PC-3 (cell line): ENCODE measurements around the gene ADAMTSL5. TPM values are rescaled to one million over a fixed set of nuclear protein-coding genes. Genes with fewer than 3 reads are reported as not detected.
"Not testable (repeated sequence)": the region's sequence is repeated elsewhere in the genome, so short reads cannot be mapped to it uniquely, and the experiment has no call there.

Source experiments
- ATAC-seq: fragments of 200-7000 bp; cut with Tn5 transposase; 2 replicates; pipeline ENCODE4 v1.9.1; 2020; ENCODE audit warnings: mild to moderate bottlenecking, moderate library complexity
- BruUV-seq: library from RNA; stranded (reverse); fragments of 400-500 nt; replicated peaks from 2 replicates; lab custom pipeline; 2021; lab: Mats Ljungman, UMichigan
- CTCF ChIA-PET: fragments of 300-600 bp; sonication (Branson Sonifier 250); formaldehyde crosslinking; loops from one replicate; lab custom pipeline; 2022; ENCODE audit warnings: antibody characterized with exemption; lab: Charles Lee
- POLR2A ChIA-PET: fragments of 300-600 bp; sonication (Branson Sonifier 250); formaldehyde crosslinking; loops from one replicate; lab custom pipeline; 2022; ENCODE audit warnings: antibody characterized with exemption; ENCODE audit not compliant: unreplicated experiment; lab: Charles Lee
- DNase-seq: peaks from one replicate; pipeline ENCODE4 v3.0.0-alpha.2; 2015
- H2AFZ ChIP-seq: fragments of 300-600 bp; sonication (generic); 2 replicates; pipeline ENCODE4 v1.6.0; 2016; ENCODE audit warnings: antibody characterized with exemption, low read length
- H3F3A ChIP-seq: fragments of 300-600 bp; sonication (generic); one replicate; pipeline ENCODE4 v1.6.0; 2017; ENCODE audit warnings: antibody characterized with exemption, low read length, control low read depth, mild to moderate bottlenecking; ENCODE audit not compliant: unreplicated experiment
- H3K27ac ChIP-seq: fragments of 300-600 bp; sonication (generic); 2 replicates; pipeline ENCODE4 v1.5.1; 2016; ENCODE audit warnings: mild to moderate bottlenecking, low read length
- H3K27me3 ChIP-seq: fragments of 300-600 bp; sonication (generic); 2 replicates; pipeline ENCODE4 v1.6.1; 2016; ENCODE audit warnings: low read length, mixed read lengths
- H3K36me3 ChIP-seq: fragments of 300-600 bp; sonication (generic); 2 replicates; pipeline ENCODE4 v1.6.1; 2016; ENCODE audit warnings: low read depth, mixed run types, low read length, mixed read lengths
- H3K4me1 ChIP-seq: fragments of 300-600 bp; sonication (generic); 2 replicates; pipeline ENCODE4 v1.5.1; 2016; ENCODE audit warnings: low read length; ENCODE audit not compliant: insufficient read depth
- H3K4me2 ChIP-seq: fragments of 300-600 bp; sonication (generic); 2 replicates; pipeline ENCODE4 v1.6.0; 2016; ENCODE audit warnings: low read length
- H3K4me3 ChIP-seq: fragments of 300-600 bp; sonication (generic); 2 replicates; pipeline ENCODE4 v1.5.1; 2016; ENCODE audit warnings: mild to moderate bottlenecking, low read length, mixed read lengths
- H3K79me2 ChIP-seq: fragments of 300-600 bp; sonication (generic); 2 replicates; pipeline ENCODE4 v1.6.1; 2017; ENCODE audit warnings: low read length, mixed read lengths
- H3K9ac ChIP-seq: fragments of 300-600 bp; sonication (generic); 2 replicates; pipeline ENCODE4 v1.6.0; 2016; ENCODE audit warnings: mild to moderate bottlenecking, low read length
- H3K9me2 ChIP-seq: fragments of 300-600 bp; sonication (generic); replicated peaks from 2 replicates; pipeline ENCODE4 v1.6.1; 2016; ENCODE audit warnings: mixed run types, low read length, mixed read lengths
- H3K9me3 ChIP-seq: fragments of 300-600 bp; sonication (generic); 2 replicates; pipeline ENCODE4 v1.6.1; 2016; ENCODE audit warnings: low read length, mixed read lengths
- H4K20me1 ChIP-seq: fragments of 300-600 bp; sonication (generic); 2 replicates; pipeline ENCODE4 v1.6.1; 2016; ENCODE audit warnings: low read length, mixed read lengths
- CTCF ChIP-seq: fragments of 300-600 bp; sonication (generic); conservative IDR thresholded peaks from 2 replicates; pipeline ENCODE4 v1.5.1; 2017; ENCODE audit warnings: antibody characterized with exemption, low read depth, mild to moderate bottlenecking, low read length
- EZH2 ChIP-seq: fragments of 300-600 bp; sonication (generic); IDR thresholded peaks from one replicate; pipeline ENCODE4 v1.6.1; 2017; ENCODE audit warnings: antibody characterized with exemption, mild to moderate bottlenecking, low read length; ENCODE audit not compliant: unreplicated experiment
- EZH2phosphoT487 ChIP-seq: fragments of 300-600 bp; sonication (generic); IDR thresholded peaks from 2 replicates; pipeline ENCODE4 v1.6.1; 2018; ENCODE audit warnings: mild to moderate bottlenecking, antibody characterized with exemption, low read length, borderline replicate concordance
- intact Hi-C: fragments of 100-400 bp; cut with micrococcal nuclease; formaldehyde crosslinking; loops from 2 replicates; pipeline ENCODE4 v1.9.0; 2023
- total RNA-seq: library from RNA; depleted of rRNA; stranded (reverse); fragments of >200 nt; gene quantifications from 2 replicates; pipeline ENCODE4 v1.2.3, GENCODE V29; 2014

ADAMTSL5 gene
- total RNA-seq, 1 experiment from 2014 or later = 5.0 TPM

DNA sequence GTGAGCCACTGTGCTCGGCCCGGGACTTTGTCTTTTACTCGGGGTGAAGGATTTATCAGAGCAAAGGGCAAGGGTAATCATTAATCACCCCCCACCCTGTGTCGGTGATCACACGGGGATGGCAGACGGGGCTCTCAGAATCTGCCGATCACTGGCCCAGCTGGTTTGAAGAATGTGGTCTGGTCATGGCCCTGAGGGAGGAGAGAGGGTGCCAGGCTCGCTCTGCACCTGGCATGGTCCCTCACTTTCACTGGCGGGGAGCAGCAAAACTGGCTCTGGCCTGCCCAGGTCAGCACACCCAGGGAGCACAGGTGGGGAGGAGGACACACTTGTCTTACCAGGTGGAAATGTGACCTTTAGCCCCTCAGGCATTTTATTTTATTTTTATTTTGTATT lies 11.6 kb downstream of the ADAMTSL5 start:
- ChIA-PET POLR2A (no interaction called here), CTCF (no interaction called here)
- no peak for TF ChIP-seq EZH2phosphoT487
- TF ChIP-seq CTCF = no peak
- TF ChIP-seq EZH2 = no peak
- BruUV-seq = no TSS peak
- no peak overlapping the region for H2AFZ ChIP-seq
- no peak overlapping the region for H3K4me2 ChIP-seq
- ATAC-seq (no peak), DNase-seq (no peak)
- no peaks in the 10 kb centered on the region for H4K20me1 ChIP-seq
- H3K9ac ChIP-seq = no peak overlapping the region
- H3K9me3 ChIP-seq = no peaks in the 10 kb centered on the region
- no peaks in the 10 kb centered on the region for H3K27me3 ChIP-seq
- no peaks in the 10 kb centered on the region for H3K79me2 ChIP-seq
- no peak overlapping the region for H3K27ac ChIP-seq
- intact Hi-C loops = no loop called here
- H3K4me1 ChIP-seq = no peaks in the 10 kb centered on the region
- no peaks in the 10 kb centered on the region for H3F3A ChIP-seq
- H3K9me2 ChIP-seq = no peaks in the 10 kb centered on the region
- H3K4me3 ChIP-seq = no peak overlapping the region
- no peaks in the 10 kb centered on the region for H3K36me3 ChIP-seq

DNA sequence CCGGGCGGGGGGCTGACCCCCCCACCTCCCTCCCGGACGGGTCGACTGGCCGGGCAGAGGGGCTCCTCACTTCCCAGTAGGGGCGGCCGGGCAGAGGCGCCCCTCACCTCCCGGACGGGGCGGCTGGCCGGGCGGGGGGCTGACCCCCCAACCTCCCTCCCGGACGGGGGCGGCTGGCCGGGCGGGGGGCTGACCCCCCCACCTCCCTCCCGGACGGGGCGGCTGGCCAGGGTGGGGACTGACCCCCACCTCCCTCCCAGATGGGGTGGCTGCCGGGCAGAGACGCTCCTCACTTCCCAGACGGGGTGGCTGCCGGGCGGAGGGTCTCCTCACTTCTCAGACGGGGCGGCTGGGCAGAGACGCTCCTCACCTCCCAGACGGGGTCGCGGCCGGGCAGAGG lies 13.6 kb downstream of the ADAMTSL5 start:
- H3K4me1 ChIP-seq, H3K79me2 ChIP-seq, H3K9ac ChIP-seq, H3K4me2 ChIP-seq, CTCF ChIA-PET, BruUV-seq, DNase-seq, H2AFZ ChIP-seq, H3K9me2 ChIP-seq, ATAC-seq, H3K36me3 ChIP-seq, H3K9me3 ChIP-seq, intact Hi-C loops, H3F3A ChIP-seq, H4K20me1 ChIP-seq, H3K27ac ChIP-seq, H3K4me3 ChIP-seq, H3K27me3 ChIP-seq, POLR2A ChIA-PET: not testable (repeated sequence)

DNA sequence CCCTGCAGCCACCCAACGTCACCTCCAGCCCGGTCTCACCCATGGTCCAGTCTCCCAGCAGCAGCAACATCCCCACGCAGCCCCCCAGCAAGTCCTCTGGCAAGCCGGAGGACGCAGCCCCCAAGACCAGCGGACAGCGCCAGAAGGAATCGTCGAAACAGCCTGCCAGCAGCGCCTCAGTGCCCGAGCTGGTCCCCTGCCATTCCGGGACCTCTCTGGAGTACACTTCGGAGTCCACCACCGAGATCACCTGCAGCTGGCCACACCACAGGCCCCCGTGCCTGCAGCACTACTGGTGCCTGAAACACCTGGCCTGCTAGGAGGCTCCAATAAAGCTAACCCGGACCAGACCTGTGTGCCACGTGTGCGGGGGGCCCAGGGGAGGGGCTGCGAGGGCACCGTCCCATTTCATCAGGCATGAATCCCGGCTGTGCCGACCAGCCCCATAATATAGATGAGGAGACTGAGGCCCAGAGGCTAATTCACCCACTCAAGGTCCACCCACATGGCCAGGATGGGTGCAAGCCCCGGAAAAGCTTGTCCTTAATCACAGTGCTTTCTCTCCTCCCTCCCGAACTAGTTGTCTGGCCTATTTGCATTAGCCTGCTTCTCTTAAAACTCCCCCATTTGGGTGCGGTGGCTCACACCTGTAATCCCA lies 15.1 kb downstream of the ADAMTSL5 start:
- Histone ChIP-seq H3K79me2 (no peaks in the 10 kb centered on the region), H3K9me3 (no peaks in the 10 kb centered on the region), H3K36me3 (no peaks in the 10 kb centered on the region), H3K4me3 (no peak overlapping the region), H3K4me2 (no peak overlapping the region), H3K27ac (no peak overlapping the region), H3K4me1 (peaks cover 2% of the 10 kb centered on the region), H3K9ac (no peak overlapping the region), H3F3A (no peaks in the 10 kb centered on the region), H2AFZ (no peak overlapping the region), H3K27me3 (no peaks in the 10 kb centered on the region), H3K9me2 (no peaks in the 10 kb centered on the region), H4K20me1 (no peaks in the 10 kb centered on the region)
- POLR2A ChIA-PET = no interaction called here
- CTCF ChIA-PET = no interaction called here
- ATAC-seq (no peak), DNase-seq (no peak)
- TF ChIP-seq EZH2phosphoT487 = no peak
- TF ChIP-seq CTCF = no peak
- TF ChIP-seq EZH2 = no peak
- intact Hi-C loops = no loop called here
- BruUV-seq = no TSS peak
